ENCODE measurements around the gene FAM83E.

- TF ChIP-seq CTCF (IDR thresholded peaks at IDR 0.05) (no peak), POLR2A (IDR thresholded peaks at IDR 0.05) (no peak)
Observed at GRCh38 chr19:48578891-48579290, 36.0 kb downstream of the FAM83E start.
